ENCODE results near the gene MIS12. TPM values are rescaled to one million over a fixed set of nuclear protein-coding genes. Genes with fewer than 3 reads are reported as not detected.

The MIS12 gene
- polyA plus RNA-seq, 1 experiment: 6.2 TPM

- no peak for TF ChIP-seq CTCF (IDR thresholded peaks at IDR 0.05; ENCODE audit: insufficient read depth, low read depth, low read length)
- Histone ChIP-seq H3K27me3 (ENCODE audit: control insufficient read depth, insufficient read depth, low read length) (no peaks in the 10 kb centered on the region), H3K4me3 (ENCODE audit: low read depth, low read length) (no peak overlapping the region), H3K36me3 (ENCODE audit: control insufficient read depth, insufficient read depth, low read length) (peaks cover 5% of the 10 kb centered on the region)
- no peak for DNase-seq (ENCODE audit: low read depth)
- POLR2A ChIA-PET: no interaction called here
- CTCF ChIA-PET: interaction anchor here (0.6 kb wide), 1 partner anchor 37 kb away, joined by 3 read pairs; the partner anchor contains the start of gene DHX33
Measured at GRCh38 chr17:5506307-5506706, 19.9 kb downstream of the MIS12 start.

- CTCF ChIA-PET: no interaction called here
- H3K36me3 ChIP-seq (ENCODE audit: control insufficient read depth, insufficient read depth, low read length): peaks cover 2% of the 10 kb centered on the region
- POLR2A ChIA-PET: no interaction called here
- no peaks in the 10 kb centered on the region for H3K27me3 ChIP-seq (ENCODE audit: control insufficient read depth, insufficient read depth, low read length)
- H3K4me3 ChIP-seq (ENCODE audit: low read depth, low read length): no peak overlapping the region
- DNase-seq (ENCODE audit: low read depth): no peak
- TF ChIP-seq CTCF (IDR thresholded peaks at IDR 0.05; ENCODE audit: insufficient read depth, low read depth, low read length): no peak
Measured at GRCh38 chr17:5508810-5509209, 22.4 kb downstream of the MIS12 start.

- TF ChIP-seq CTCF (IDR thresholded peaks at IDR 0.05; ENCODE audit: insufficient read depth, low read depth, low read length): no peak
Measured at GRCh38 chr17:5509482-5509881, 23.1 kb downstream of the MIS12 start.

GRCh38 chr17:5510771-5511170 lies 24.4 kb downstream of the MIS12 start:
- Histone ChIP-seq H3K4me3 (ENCODE audit: low read depth, low read length) (no peak overlapping the region), H3K36me3 (ENCODE audit: control insufficient read depth, insufficient read depth, low read length) (no peaks in the 10 kb centered on the region; the same call in 1 of the 2 replicates), H3K27me3 (ENCODE audit: control insufficient read depth, insufficient read depth, low read length) (no peaks in the 10 kb centered on the region)
- ChIA-PET CTCF (interaction anchor here (1.7 kb wide), 1 partner anchor 10 kb away, joined by 5 read pairs; a partner anchor contains a TSS), POLR2A (no interaction called here)
- DNase-seq (ENCODE audit: low read depth): no peak
- TF ChIP-seq CTCF (IDR thresholded peaks at IDR 0.05; ENCODE audit: insufficient read depth, low read depth, low read length): no peak

More at GRCh38 chr17:5509482-5509881, 23.1 kb downstream of the MIS12 start:
- CTCF ChIA-PET: no interaction called here
- Histone ChIP-seq H3K36me3 (ENCODE audit: control insufficient read depth, insufficient read depth, low read length) (peaks cover 2% of the 10 kb centered on the region), H3K4me3 (ENCODE audit: low read depth, low read length) (no peak overlapping the region), H3K27me3 (ENCODE audit: control insufficient read depth, insufficient read depth, low read length) (no peaks in the 10 kb centered on the region)
- no peak for DNase-seq (ENCODE audit: low read depth)
- POLR2A ChIA-PET: no interaction called here

GRCh38 chr17:5511401-5512225 lies 25.2 kb downstream of the MIS12 start:
- ChIA-PET CTCF (interaction anchor here (1.7 kb wide), 1 partner anchor 11 kb away, joined by 5 read pairs; a partner anchor contains a TSS), POLR2A (no interaction called here)
- DNase-seq (ENCODE audit: low read depth): no peak
- no peaks in the 10 kb centered on the region; the same call in 1 of the 2 replicates for H3K36me3 ChIP-seq (ENCODE audit: control insufficient read depth, insufficient read depth, low read length)
- H3K4me3 ChIP-seq (ENCODE audit: low read depth, low read length): no peak overlapping the region
- no peaks in the 10 kb centered on the region for H3K27me3 ChIP-seq (ENCODE audit: control insufficient read depth, insufficient read depth, low read length)
- TF ChIP-seq CTCF (IDR thresholded peaks at IDR 0.05; ENCODE audit: insufficient read depth, low read depth, low read length): no peak
